ENCODE measurements around the gene KCNA5. TPM values are rescaled to one million over a fixed set of nuclear protein-coding genes. Genes with fewer than 3 reads are reported as not detected.
A peak's percentile ranks its signal among the peaks of the same experiment; 100 is the strongest.

Gene KCNA5
- total RNA-seq, 2 donors from 2014 or later, result 0.68 TPM; not detected in 1

DNA sequence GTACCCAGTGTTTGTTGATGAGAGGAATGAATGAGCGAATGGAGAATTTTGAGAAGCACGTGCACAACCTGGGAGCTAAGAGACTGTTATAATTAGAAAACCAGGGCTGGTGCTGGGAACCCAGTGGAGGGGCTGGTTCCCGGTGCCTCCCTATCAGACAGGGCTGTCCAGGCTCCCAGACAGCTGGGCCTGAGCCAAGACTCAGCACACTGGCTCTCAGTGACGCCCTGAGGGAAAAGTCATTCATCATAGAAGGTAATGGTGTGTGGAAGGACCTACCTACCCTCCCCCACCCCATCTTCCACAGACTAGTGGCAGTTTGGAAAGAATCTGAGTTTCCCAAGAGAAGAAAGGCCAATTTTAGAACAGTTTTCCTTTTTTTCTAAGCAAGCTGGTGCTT is 34.7 kb downstream of the KCNA5 start:
- H3K27ac ChIP-seq, result no peak overlapping the region
- H3K4me1 ChIP-seq (replicated peaks), result no peaks in the 10 kb centered on the region
- no peak for DNase-seq (ENCODE audit: low spot score)
- TF ChIP-seq POLR2AphosphoS5 (IDR thresholded peaks at IDR 0.05) (no peak), POLR2A (IDR thresholded peaks at IDR 0.05) (no peak)
- TF ChIP-seq, protein P1, sequence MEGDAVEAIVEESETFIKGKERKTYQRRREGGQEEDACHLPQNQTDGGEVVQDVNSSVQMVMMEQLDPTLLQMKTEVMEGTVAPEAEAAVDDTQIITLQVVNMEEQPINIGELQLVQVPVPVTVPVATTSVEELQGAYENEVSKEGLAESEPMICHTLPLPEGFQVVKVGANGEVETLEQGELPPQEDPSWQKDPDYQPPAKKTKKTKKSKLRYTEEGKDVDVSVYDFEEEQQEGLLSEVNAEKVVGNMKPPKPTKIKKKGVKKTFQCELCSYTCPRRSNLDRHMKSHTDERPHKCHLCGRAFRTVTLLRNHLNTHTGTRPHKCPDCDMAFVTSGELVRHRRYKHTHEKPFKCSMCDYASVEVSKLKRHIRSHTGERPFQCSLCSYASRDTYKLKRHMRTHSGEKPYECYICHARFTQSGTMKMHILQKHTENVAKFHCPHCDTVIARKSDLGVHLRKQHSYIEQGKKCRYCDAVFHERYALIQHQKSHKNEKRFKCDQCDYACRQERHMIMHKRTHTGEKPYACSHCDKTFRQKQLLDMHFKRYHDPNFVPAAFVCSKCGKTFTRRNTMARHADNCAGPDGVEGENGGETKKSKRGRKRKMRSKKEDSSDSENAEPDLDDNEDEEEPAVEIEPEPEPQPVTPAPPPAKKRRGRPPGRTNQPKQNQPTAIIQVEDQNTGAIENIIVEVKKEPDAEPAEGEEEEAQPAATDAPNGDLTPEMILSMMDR (IDR thresholded peaks at IDR 0.05), result no peak
- no peak overlapping the region for H3K4me3 ChIP-seq
- H3K36me3 ChIP-seq, result no peaks in the 10 kb centered on the region
- intact Hi-C loops (cut with DNase I), result no loop called here
- WGBS, result 54% methylated on average over 4 of the region's 4 CpGs
- H3K9me3 ChIP-seq, result no peaks in the 10 kb centered on the region
- no peaks in the 10 kb centered on the region for H3K27me3 ChIP-seq (replicated peaks; ENCODE audit: insufficient read depth)

DNA sequence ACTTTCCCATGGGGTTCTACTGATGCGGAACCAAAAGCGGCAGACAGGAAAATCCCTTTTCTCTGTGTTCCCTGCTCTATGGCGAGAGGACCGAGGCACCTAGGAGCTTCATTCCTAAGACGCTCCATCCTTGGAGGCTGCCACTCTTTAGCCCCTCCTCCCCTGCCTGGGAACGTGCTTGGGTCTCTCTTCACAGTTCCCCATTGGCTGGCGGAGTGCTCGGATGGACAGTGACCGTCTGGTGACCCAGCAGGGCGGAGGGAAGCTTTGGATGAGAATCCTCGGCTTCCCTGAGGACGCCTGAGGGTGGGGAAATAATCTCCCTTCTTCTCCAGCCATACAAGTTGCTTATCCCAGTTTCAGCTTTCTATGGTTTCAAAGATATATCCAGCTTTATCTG is 37.3 kb downstream of the KCNA5 start:
- intact Hi-C loops (cut with DNase I), result loop anchor here (5.0 kb wide), 1 partner anchor 224 kb away; no protein-coding TSS in a partner anchor
- Histone ChIP-seq H3K4me1 (replicated peaks) (no peaks in the 10 kb centered on the region), H3K36me3 (no peaks in the 10 kb centered on the region), H3K4me3 (no peak overlapping the region), H3K27ac (no peak overlapping the region), H3K9me3 (no peaks in the 10 kb centered on the region), H3K27me3 (replicated peaks; ENCODE audit: insufficient read depth) (no peaks in the 10 kb centered on the region)
- TF ChIP-seq, protein P1 (IDR thresholded peaks at IDR 0.05), result no peak
- TF ChIP-seq POLR2A (IDR thresholded peaks at IDR 0.05) (no peak), POLR2AphosphoS5 (IDR thresholded peaks at IDR 0.05) (no peak)
- no peak for DNase-seq (ENCODE audit: low spot score)
- WGBS, result 57% methylated on average over 12 of the region's 12 CpGs

- WGBS, result 61% methylated on average over 11 of the region's 11 CpGs
- H3K4me1 ChIP-seq (replicated peaks), result no peaks in the 10 kb centered on the region
- intact Hi-C loops (cut with DNase I), result loop anchor here (1.0 to 5.0 kb wide), 2 partner anchors 62 to 227 kb away; no protein-coding TSS in a partner anchor
- TF ChIP-seq, protein P1 (IDR thresholded peaks at IDR 0.05), result peak; percentile 30 to 83 (median 59)
- no peak for TF ChIP-seq POLR2A (IDR thresholded peaks at IDR 0.05)
- no peak overlapping the region for H3K4me3 ChIP-seq
- DNase-seq (ENCODE audit: low spot score), result peak; percentile 49
- no peaks in the 10 kb centered on the region for H3K27me3 ChIP-seq (replicated peaks; ENCODE audit: insufficient read depth)
- no peaks in the 10 kb centered on the region for H3K36me3 ChIP-seq
- no peaks in the 10 kb centered on the region for H3K9me3 ChIP-seq
- H3K27ac ChIP-seq, result no peak overlapping the region
Observed at GRCh38 chr12:5083955-5084849, 40.5 kb downstream of the KCNA5 start.

- TF ChIP-seq POLR2AphosphoS5 (IDR thresholded peaks at IDR 0.05), result no peak
- TF ChIP-seq, protein P1 (IDR thresholded peaks at IDR 0.05), result no peak
- no peak for TF ChIP-seq POLR2A (IDR thresholded peaks at IDR 0.05)
- DNase-seq (ENCODE audit: low spot score), result no peak
- intact Hi-C loops (cut with DNase I), result no loop called here
- Histone ChIP-seq H3K36me3 (no peaks in the 10 kb centered on the region), H3K4me3 (no peak overlapping the region), H3K27ac (no peak overlapping the region), H3K27me3 (replicated peaks; ENCODE audit: insufficient read depth) (no peaks in the 10 kb centered on the region), H3K9me3 (no peaks in the 10 kb centered on the region), H3K4me1 (replicated peaks) (no peaks in the 10 kb centered on the region)
- 52% methylated on average over 3 of the region's 3 CpGs for whole genome bisulfite sequencing
Observed at GRCh38 chr12:5085896-5086295, 42.2 kb downstream of the KCNA5 start.
